OCI-LY7 (cell line): ENCODE data around the gene NDUFAF5.

Experiments used
- EZH2phosphoT487 ChIP-seq: fragments of 200-600 bp; sonication (generic); IDR thresholded peaks from 2 replicates; pipeline ENCODE4 v1.6.1; 2018; ENCODE audit warnings: low read depth, borderline replicate concordance, mild to moderate bottlenecking, mixed run types, antibody characterized with exemption, low read length, moderate library complexity, mixed read lengths
- TF ChIP-seq, protein P1 (sequence below): fragments of 200-600 bp; sonication (generic); conservative IDR thresholded peaks from 2 replicates; pipeline ENCODE4 v1.5.1; 2014; ENCODE audit warnings: mild to moderate bottlenecking, antibody characterized with exemption, low read length, moderate library complexity, mixed read lengths

DNA sequence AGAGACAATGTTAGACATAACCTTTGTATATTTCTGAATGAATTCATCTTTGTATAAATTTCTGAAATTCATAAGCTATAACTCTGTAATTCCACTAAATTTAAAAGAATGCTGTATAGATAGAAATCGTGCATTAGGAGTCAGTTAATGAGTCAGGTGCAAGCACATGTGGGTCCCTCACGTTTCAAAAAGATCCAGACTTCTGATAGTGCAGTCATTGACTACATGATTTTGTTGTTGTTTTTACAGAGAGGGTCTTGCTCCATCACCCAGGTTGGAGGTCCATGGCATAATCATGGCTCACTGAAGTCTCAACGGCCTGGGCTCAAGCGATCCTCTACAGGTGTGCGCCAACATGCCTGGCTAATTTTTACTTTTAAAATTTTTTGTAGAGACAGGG is 14.7 kb upstream of the NDUFAF5 start:
- TF ChIP-seq, protein P1, sequence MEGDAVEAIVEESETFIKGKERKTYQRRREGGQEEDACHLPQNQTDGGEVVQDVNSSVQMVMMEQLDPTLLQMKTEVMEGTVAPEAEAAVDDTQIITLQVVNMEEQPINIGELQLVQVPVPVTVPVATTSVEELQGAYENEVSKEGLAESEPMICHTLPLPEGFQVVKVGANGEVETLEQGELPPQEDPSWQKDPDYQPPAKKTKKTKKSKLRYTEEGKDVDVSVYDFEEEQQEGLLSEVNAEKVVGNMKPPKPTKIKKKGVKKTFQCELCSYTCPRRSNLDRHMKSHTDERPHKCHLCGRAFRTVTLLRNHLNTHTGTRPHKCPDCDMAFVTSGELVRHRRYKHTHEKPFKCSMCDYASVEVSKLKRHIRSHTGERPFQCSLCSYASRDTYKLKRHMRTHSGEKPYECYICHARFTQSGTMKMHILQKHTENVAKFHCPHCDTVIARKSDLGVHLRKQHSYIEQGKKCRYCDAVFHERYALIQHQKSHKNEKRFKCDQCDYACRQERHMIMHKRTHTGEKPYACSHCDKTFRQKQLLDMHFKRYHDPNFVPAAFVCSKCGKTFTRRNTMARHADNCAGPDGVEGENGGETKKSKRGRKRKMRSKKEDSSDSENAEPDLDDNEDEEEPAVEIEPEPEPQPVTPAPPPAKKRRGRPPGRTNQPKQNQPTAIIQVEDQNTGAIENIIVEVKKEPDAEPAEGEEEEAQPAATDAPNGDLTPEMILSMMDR = no peak
- TF ChIP-seq EZH2phosphoT487 = no peak
